Fibroblast of lung (primary cell): ENCODE results near the gene TGM6. TPM values are rescaled to one million over a fixed set of nuclear protein-coding genes. Genes with fewer than 3 reads are reported as not detected.

Experiments used
- DNase-seq, 2 donors: peaks; one replicate each; pipeline versions ENCODE4 v3.0.0 to v3.0.0-alpha.2; 2010; ENCODE audit warnings: low read depth in 2 of 2
- H2AFZ ChIP-seq: 2 replicates; pipeline ENCODE4 v1.5.1; 2012; ENCODE audit warnings: low read length, control low read depth, inconsistent platforms
- H3K27ac ChIP-seq: 2 replicates; pipeline ENCODE4 v1.5.1; 2011; ENCODE audit warnings: low read length, control low read depth; ENCODE audit not compliant: insufficient read depth
- H3K27me3 ChIP-seq: 2 replicates; pipeline ENCODE4 v1.5.1; 2011; ENCODE audit warnings: mild to moderate bottlenecking, low read length; ENCODE audit not compliant: control insufficient read depth, insufficient read depth
- H3K36me3 ChIP-seq: 2 replicates; pipeline ENCODE4 v1.5.1; 2011; ENCODE audit warnings: low read length; ENCODE audit not compliant: control insufficient read depth, insufficient read depth
- H3K4me1 ChIP-seq: 2 replicates; pipeline ENCODE4 v1.5.1; 2011; ENCODE audit warnings: low read length; ENCODE audit not compliant: control insufficient read depth, insufficient read depth; ENCODE audit errors: extremely low read depth
- H3K4me2 ChIP-seq: 2 replicates; pipeline ENCODE4 v1.5.1; 2011; ENCODE audit warnings: low read length, control low read depth; ENCODE audit not compliant: insufficient read depth; ENCODE audit errors: extremely low read depth
- H3K4me3 ChIP-seq, 4 experiments: fragments of 200-600 bp in 1 of 4; sonication (generic) in 1 of 4; replicated peaks in 1 of 4; 2 replicates each; pipeline ENCODE4 v1.5.1; 2011 to 2016; ENCODE audit warnings: low read length in 4 of 4, low read depth in 3 of 4, mild to moderate bottlenecking in 3 of 4, control low read depth in 2 of 4, inconsistent platforms in 1 of 4, mixed read lengths in 1 of 4; ENCODE audit not compliant: insufficient read depth in 1 of 4; ENCODE audit errors: control extremely low read depth in 1 of 4
- H3K79me2 ChIP-seq: 2 replicates; pipeline ENCODE4 v1.5.1; 2012; ENCODE audit warnings: mild to moderate bottlenecking, low read length, inconsistent platforms; ENCODE audit not compliant: control insufficient read depth, insufficient read depth
- H3K9ac ChIP-seq: 2 replicates; pipeline ENCODE4 v1.5.1; 2011; ENCODE audit warnings: mild to moderate bottlenecking, low read length, control low read depth; ENCODE audit not compliant: insufficient read depth
- H3K9me3 ChIP-seq: 2 replicates; pipeline ENCODE4 v1.5.1; 2012; ENCODE audit warnings: low read depth, low read length; ENCODE audit not compliant: control insufficient read depth, insufficient read depth
- H4K20me1 ChIP-seq: 2 replicates; pipeline ENCODE4 v1.5.1; 2011; ENCODE audit warnings: low read length; ENCODE audit not compliant: control insufficient read depth, insufficient read depth; ENCODE audit errors: extremely low read depth
- CTCF ChIP-seq, 2 donors: IDR thresholded peaks in 1 of 2; conservative IDR thresholded peaks in 1 of 2; 1 replicate in 1 of 2; 2 replicates in 1 of 2; pipeline ENCODE4 v1.5.1; 2011 to 2012; ENCODE audit warnings: low read length in 2 of 2, control low read depth in 1 of 2, inconsistent platforms in 1 of 2, low read depth in 1 of 2, mild to moderate bottlenecking in 1 of 2
- EZH2 ChIP-seq: IDR thresholded peaks from 2 replicates; pipeline ENCODE4 v1.5.1; 2012; ENCODE audit warnings: low read length, control low read depth, mild to moderate bottlenecking; ENCODE audit errors: missing control alignments
- polyA plus RNA-seq, 2 donors: library from polyadenylated mRNA; depleted of rRNA in 1 of 2; stranded (reverse) in 1 of 2; unstranded in 1 of 2; fragments of >200 nt; gene quantifications; 2 replicates each; pipeline ENCODE4 v1.2.1, GENCODE V29; 2011 to 2012; ENCODE audit warnings: missing spikeins in 1 of 2
- total RNA-seq: library from RNA; depleted of rRNA; stranded (reverse); fragments of >200 nt; gene quantifications from 2 replicates; pipeline ENCODE4 v1.2.1, GENCODE V29; 2014

The TGM6 gene
- total and polyA plus RNA-seq, 2 donors (not counting 1 experiment from before 2014, with no cell fraction given) = not detected

GRCh38 chr20:2332711-2333110 is 48.0 kb upstream of the TGM6 start:
- no peaks in the 10 kb centered on the region for H3K9me3 ChIP-seq
- no peaks in the 10 kb centered on the region for H3K79me2 ChIP-seq
- H3K27me3 ChIP-seq = no peaks in the 10 kb centered on the region
- no peak for TF ChIP-seq CTCF (conservative IDR thresholded peaks at IDR 0.05 in 1 of 2, IDR thresholded peaks at IDR 0.05 in 1 of 2; ENCODE audit: low read depth in 1 of 2, low read length in 2 of 2)
- TF ChIP-seq EZH2 = no peak
- H3K36me3 ChIP-seq = no peaks in the 10 kb centered on the region
- H3K27ac ChIP-seq = no peak overlapping the region
- H3K4me1 ChIP-seq = no peaks in the 10 kb centered on the region
- no peak overlapping the region for H3K9ac ChIP-seq
- no peak for DNase-seq
- no peak overlapping the region for H3K4me2 ChIP-seq
- no peak overlapping the region for H2AFZ ChIP-seq
- H3K4me3 ChIP-seq = no peak overlapping the region
- no peaks in the 10 kb centered on the region for H4K20me1 ChIP-seq

GRCh38 chr20:2333821-2334220 is 46.9 kb upstream of the TGM6 start:
- no peak overlapping the region for H2AFZ ChIP-seq
- no peak overlapping the region for H3K27ac ChIP-seq

GRCh38 chr20:2335096-2335870 is 45.4 kb upstream of the TGM6 start:
- H2AFZ ChIP-seq = no peak overlapping the region
- H3K79me2 ChIP-seq = no peaks in the 10 kb centered on the region
- H3K4me1 ChIP-seq = no peaks in the 10 kb centered on the region
- no peak overlapping the region for H3K9ac ChIP-seq
- no peaks in the 10 kb centered on the region for H4K20me1 ChIP-seq
- no peak for DNase-seq
- no peak overlapping the region for H3K27ac ChIP-seq
- no peak overlapping the region for H3K4me2 ChIP-seq
- no peaks in the 10 kb centered on the region for H3K36me3 ChIP-seq
- TF ChIP-seq EZH2 (no peak), CTCF (conservative IDR thresholded peaks at IDR 0.05 in 1 of 2, IDR thresholded peaks at IDR 0.05 in 1 of 2; ENCODE audit: low read depth in 1 of 2, low read length in 2 of 2) (no peak)
- H3K9me3 ChIP-seq = no peaks in the 10 kb centered on the region
- H3K27me3 ChIP-seq = no peaks in the 10 kb centered on the region
- H3K4me3 ChIP-seq = no peak overlapping the region

More at GRCh38 chr20:2333821-2334220, 46.9 kb upstream of the TGM6 start:
- no peak overlapping the region for H3K9ac ChIP-seq
- H3K4me3 ChIP-seq = no peak overlapping the region
- H3K4me2 ChIP-seq = no peak overlapping the region
- H3K27me3 ChIP-seq = no peaks in the 10 kb centered on the region
- H3K79me2 ChIP-seq = no peaks in the 10 kb centered on the region
- no peaks in the 10 kb centered on the region for H3K9me3 ChIP-seq
- no peaks in the 10 kb centered on the region for H3K36me3 ChIP-seq
- H3K4me1 ChIP-seq = no peaks in the 10 kb centered on the region
- no peaks in the 10 kb centered on the region for H4K20me1 ChIP-seq
- DNase-seq = no peak
- TF ChIP-seq EZH2 = no peak
- TF ChIP-seq CTCF (conservative IDR thresholded peaks at IDR 0.05 in 1 of 2, IDR thresholded peaks at IDR 0.05 in 1 of 2; ENCODE audit: low read depth in 1 of 2, low read length in 2 of 2) = no peak
